ENCODE results near the gene AGXT. TPM values are rescaled to one million over a fixed set of nuclear protein-coding genes. Genes with fewer than 3 reads are reported as not detected.

AGXT gene
- total RNA-seq, 1 donor from 2014 or later = not detected

- H3K4me3 ChIP-seq = no peak overlapping the region
- DNase-seq = no peak
- peaks cover 10% of the 10 kb centered on the region for H3K9me3 ChIP-seq (replicated peaks)
- intact Hi-C loops (cut with micrococcal nuclease) = no loop called here
- peaks cover 100% of the 10 kb centered on the region for H3K27me3 ChIP-seq (ENCODE audit: low read depth)
- H3K27ac ChIP-seq (replicated peaks) = no peak overlapping the region
- H3K36me3 ChIP-seq = no peaks in the 10 kb centered on the region
- no peak for TF ChIP-seq CTCF (IDR thresholded peaks at IDR 0.05; ENCODE audit: borderline replicate concordance)
- H3K4me1 ChIP-seq = peaks cover 25% of the 10 kb centered on the region
Observed at GRCh38 chr2:240821429-240821778, 47.2 kb upstream of the AGXT start.

- DNase-seq = no peak
- H3K9me3 ChIP-seq (replicated peaks) = peaks cover 10% of the 10 kb centered on the region
- H3K4me3 ChIP-seq = no peak overlapping the region
- peaks cover 25% of the 10 kb centered on the region for H3K4me1 ChIP-seq
- intact Hi-C loops (cut with micrococcal nuclease) = no loop called here
- no peak for TF ChIP-seq CTCF (IDR thresholded peaks at IDR 0.05; ENCODE audit: borderline replicate concordance)
- H3K36me3 ChIP-seq = no peaks in the 10 kb centered on the region
- no peak overlapping the region for H3K27ac ChIP-seq (replicated peaks)
- peaks cover 100% of the 10 kb centered on the region for H3K27me3 ChIP-seq (ENCODE audit: low read depth)
Observed at GRCh38 chr2:240822280-240822847, 46.3 kb upstream of the AGXT start.

- no peak for TF ChIP-seq CTCF (IDR thresholded peaks at IDR 0.05; ENCODE audit: borderline replicate concordance)
- no peak for DNase-seq
- Histone ChIP-seq H3K27me3 (ENCODE audit: low read depth) (peaks cover 100% of the 10 kb centered on the region), H3K27ac (replicated peaks) (no peak overlapping the region), H3K36me3 (no peaks in the 10 kb centered on the region), H3K4me3 (no peak overlapping the region), H3K9me3 (replicated peaks) (peaks cover 10% of the 10 kb centered on the region), H3K4me1 (peaks cover 23% of the 10 kb centered on the region)
- intact Hi-C loops (cut with micrococcal nuclease) = no loop called here
Observed at GRCh38 chr2:240823449-240824336, 44.9 kb upstream of the AGXT start.

- DNase-seq = no peak
Observed at GRCh38 chr2:240825476-240825875, 43.1 kb upstream of the AGXT start.

More at GRCh38 chr2:240825476-240825875, 43.1 kb upstream of the AGXT start:
- intact Hi-C loops (cut with micrococcal nuclease) = no loop called here
- Histone ChIP-seq H3K9me3 (replicated peaks) (peaks cover 10% of the 10 kb centered on the region), H3K36me3 (no peaks in the 10 kb centered on the region), H3K4me3 (no peak overlapping the region), H3K27me3 (ENCODE audit: low read depth) (peaks cover 100% of the 10 kb centered on the region), H3K27ac (replicated peaks) (no peak overlapping the region), H3K4me1 (peaks cover 9% of the 10 kb centered on the region)
- no peak for TF ChIP-seq CTCF (IDR thresholded peaks at IDR 0.05; ENCODE audit: borderline replicate concordance)
